ENCODE measurements around the gene HARS2. TPM values are rescaled to one million over a fixed set of nuclear protein-coding genes. Genes with fewer than 3 reads are reported as not detected.
"Not testable (repeated sequence)": the region's sequence is repeated elsewhere in the genome, so short reads cannot be mapped to it uniquely, and the experiment has no call there.

The HARS2 gene
- total RNA-seq, 2 donors from 2014 or later = 13.7 to 23.7 TPM

GRCh38 chr5:140658870-140659269, 32.4 kb upstream of the HARS2 start:
- WGBS, 2 donors = 91 to 96% methylated on average over 17 of the region's 17 CpGs
- peaks cover 7 to 65% of the 10 kb centered on the region in 2 donors for H3K36me3 ChIP-seq (replicated peaks in 1 of 2; ENCODE audit: insufficient read depth in 1 of 2, low read depth in 2 of 2)
- TF ChIP-seq CTCF (IDR thresholded peaks at IDR 0.05) (no peak), POLR2A (IDR thresholded peaks at IDR 0.05) (no peak)

GRCh38 chr5:140660371-140660770, 30.9 kb upstream of the HARS2 start:
- ATAC-seq; intact Hi-C loops (cut with DNase I); DNase-seq; H3K4me3 ChIP-seq; H3K9me3 ChIP-seq; H3K27me3 ChIP-seq; H3K27ac ChIP-seq: not testable (repeated sequence)
- 85 to 91% methylated on average over 6 of the region's 6 CpGs for WGBS, 2 donors
- Histone ChIP-seq H3K36me3 (replicated peaks in 1 of 2; ENCODE audit: insufficient read depth in 1 of 2, low read depth in 2 of 2) (peaks cover 7 to 56% of the 10 kb centered on the region in 2 donors), H3K4me1 (peaks cover 13% of the 10 kb centered on the region)

More at GRCh38 chr5:140658870-140659269, 32.4 kb upstream of the HARS2 start:
- intact Hi-C loops (cut with DNase I) = no loop called here
- H3K4me3 ChIP-seq = no peak overlapping the region
- ATAC-seq (no peak), DNase-seq (no peak)
- H3K4me1 ChIP-seq = peaks cover 8% of the 10 kb centered on the region
- no peaks in the 10 kb centered on the region for H3K27me3 ChIP-seq
- no peak overlapping the region for H3K27ac ChIP-seq
- no peaks in the 10 kb centered on the region for H3K9me3 ChIP-seq

- no peaks in the 10 kb centered on the region for H3K9me3 ChIP-seq
- H3K4me1 ChIP-seq = peaks cover 31% of the 10 kb centered on the region
- WGBS, 2 donors = 10 to 11% methylated on average over 18 of the region's 18 CpGs
- H3K36me3 ChIP-seq (replicated peaks in 1 of 2; ENCODE audit: insufficient read depth in 1 of 2, low read depth in 2 of 2) = peaks cover 7 to 25% of the 10 kb centered on the region in 2 donors
- TF ChIP-seq CTCF (IDR thresholded peaks at IDR 0.05) = no peak
- no peak for TF ChIP-seq POLR2A (IDR thresholded peaks at IDR 0.05)
- peak overlapping the region; percentile 82 to 99 (median 94) for H3K27ac ChIP-seq
- ATAC-seq (no peak), DNase-seq (no peak)
- intact Hi-C loops (cut with DNase I) = no loop called here
- H3K27me3 ChIP-seq = no peaks in the 10 kb centered on the region
- H3K4me3 ChIP-seq = peak overlapping the region; percentile 40 to 79
Observed at GRCh38 chr5:140664030-140664358, 27.3 kb upstream of the HARS2 start.

- peak; percentile 95 to 98 (median 98) for DNase-seq
- Histone ChIP-seq H3K4me3 (peak within 1 kb of the TSS; percentile 40 to 79), H3K27me3 (no peaks in the 10 kb centered on the region), H3K9me3 (no peaks in the 10 kb centered on the region), H3K36me3 (replicated peaks in 1 of 2; ENCODE audit: insufficient read depth in 1 of 2, low read depth in 2 of 2) (peaks cover 7 to 23% of the 10 kb centered on the region in 2 donors), H3K27ac (peak within 1 kb of the TSS; percentile 82 to 99 (median 94)), H3K4me1 (peaks cover 31% of the 10 kb centered on the region)
- intact Hi-C loops (cut with DNase I) = no loop called here
- ATAC-seq = peak; percentile 97
- TF ChIP-seq POLR2A (IDR thresholded peaks at IDR 0.05) = peak; percentile 62 to 89 (median 89)
- TF ChIP-seq CTCF (IDR thresholded peaks at IDR 0.05) = no peak
- WGBS, 2 donors = 0 to 1% methylated on average over 29 to 54 of the region's 54 CpGs
Observed at GRCh38 chr5:140664359-140665119, 26.7 kb upstream of the HARS2 start, which contains the start of gene WDR55. Gene WDR55 (plus strand): TSS chr5:140664904. CDS start chr5:140664913, 9 bp downstream.

- H3K4me3 ChIP-seq; ATAC-seq; H3K27me3 ChIP-seq; intact Hi-C loops (cut with DNase I); DNase-seq; H3K27ac ChIP-seq; H3K9me3 ChIP-seq: not testable (repeated sequence)
- peaks cover 0 to 25% of the 10 kb centered on the region in 2 donors for H3K36me3 ChIP-seq (replicated peaks in 1 of 2; ENCODE audit: insufficient read depth in 1 of 2, low read depth in 2 of 2)
- peaks cover 11% of the 10 kb centered on the region for H3K4me1 ChIP-seq
- 85 to 100% methylated on average over 2 of the region's 4 CpGs for WGBS, 2 donors
Observed at GRCh38 chr5:140671035-140671434, 20.2 kb upstream of the HARS2 start.

Data from body of pancreas (tissue), 4 donors.